ENCODE results near the gene MYH3.

DNA sequence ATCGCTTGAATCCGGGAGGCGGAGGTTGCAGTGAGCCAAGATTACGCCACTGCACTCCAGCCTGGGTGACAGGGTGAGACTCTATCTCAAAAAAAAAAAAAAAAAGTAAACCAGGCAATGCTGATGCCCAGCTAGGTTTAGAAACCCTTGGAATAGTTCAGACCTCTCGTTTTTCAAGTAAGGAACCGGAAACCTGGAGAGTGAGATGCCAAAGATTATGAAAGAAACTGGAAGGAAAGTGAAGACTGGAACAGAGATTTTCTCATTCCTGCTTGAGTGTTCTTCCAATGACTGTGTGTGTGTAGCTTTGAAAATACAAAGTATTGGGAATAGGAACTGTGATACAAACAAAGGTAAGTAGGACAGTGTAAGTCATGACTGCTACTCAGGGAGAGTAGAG lies 35.7 kb downstream of the MYH3 start:
- TF ChIP-seq, protein P1, sequence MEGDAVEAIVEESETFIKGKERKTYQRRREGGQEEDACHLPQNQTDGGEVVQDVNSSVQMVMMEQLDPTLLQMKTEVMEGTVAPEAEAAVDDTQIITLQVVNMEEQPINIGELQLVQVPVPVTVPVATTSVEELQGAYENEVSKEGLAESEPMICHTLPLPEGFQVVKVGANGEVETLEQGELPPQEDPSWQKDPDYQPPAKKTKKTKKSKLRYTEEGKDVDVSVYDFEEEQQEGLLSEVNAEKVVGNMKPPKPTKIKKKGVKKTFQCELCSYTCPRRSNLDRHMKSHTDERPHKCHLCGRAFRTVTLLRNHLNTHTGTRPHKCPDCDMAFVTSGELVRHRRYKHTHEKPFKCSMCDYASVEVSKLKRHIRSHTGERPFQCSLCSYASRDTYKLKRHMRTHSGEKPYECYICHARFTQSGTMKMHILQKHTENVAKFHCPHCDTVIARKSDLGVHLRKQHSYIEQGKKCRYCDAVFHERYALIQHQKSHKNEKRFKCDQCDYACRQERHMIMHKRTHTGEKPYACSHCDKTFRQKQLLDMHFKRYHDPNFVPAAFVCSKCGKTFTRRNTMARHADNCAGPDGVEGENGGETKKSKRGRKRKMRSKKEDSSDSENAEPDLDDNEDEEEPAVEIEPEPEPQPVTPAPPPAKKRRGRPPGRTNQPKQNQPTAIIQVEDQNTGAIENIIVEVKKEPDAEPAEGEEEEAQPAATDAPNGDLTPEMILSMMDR (IDR thresholded peaks at IDR 0.05; ENCODE audit: low read depth, low read length, poor library complexity, severe bottlenecking), result no peak
- TF ChIP-seq EZH2phosphoT487 (IDR thresholded peaks at IDR 0.05; ENCODE audit: borderline replicate concordance, low read length), result no peak

All from DOHH2 (cell line).